ENCODE measurements around the gene SYNE1.

DNA sequence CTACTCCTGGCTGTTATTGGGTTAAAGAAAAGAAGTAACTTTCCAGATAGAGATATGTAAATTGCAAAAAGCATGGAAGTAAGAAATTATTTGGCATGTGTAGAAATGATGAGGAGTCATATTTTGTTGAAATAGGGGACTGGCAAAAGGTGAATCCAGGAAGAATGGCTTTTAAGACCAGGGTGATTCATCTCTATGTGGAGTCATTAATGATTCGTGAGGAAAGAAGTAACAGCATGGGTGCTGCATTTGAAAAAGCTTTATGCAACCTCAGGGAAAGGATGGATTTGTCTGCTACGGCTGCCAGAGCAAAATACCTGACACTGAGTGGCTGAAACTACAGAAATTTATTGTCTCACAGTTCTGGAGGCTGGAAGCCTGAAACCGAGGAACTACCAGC lies 14.8 kb upstream of the SYNE1 start:
- TF ChIP-seq GATA2 (IDR thresholded peaks at IDR 0.05; ENCODE audit: low read depth, low read length) (no peak), GATA3 (IDR thresholded peaks at IDR 0.05; ENCODE audit: low read depth, low read length) (no peak)

Measured in SH-SY5Y (cell line).